ENCODE measurements around the gene FZD2.

DNA sequence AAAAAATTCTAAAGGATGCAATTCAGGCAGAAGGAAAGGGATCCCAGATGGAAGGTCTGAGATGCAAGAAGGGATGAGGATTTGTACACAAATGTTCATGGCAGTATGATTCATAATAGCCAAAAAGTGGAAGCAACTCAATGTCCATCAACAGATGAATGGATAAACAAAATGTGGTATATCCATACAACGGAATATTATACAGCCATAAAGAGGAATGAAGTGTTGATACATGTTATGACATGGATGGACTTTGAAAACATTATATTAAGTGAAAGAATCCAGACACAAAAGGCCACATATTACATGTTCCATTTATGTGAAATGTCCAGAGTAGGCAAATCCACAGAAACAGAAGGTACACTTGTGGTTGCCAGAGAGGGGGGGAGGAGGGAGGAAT lies 30.2 kb upstream of the FZD2 start:
- TF ChIP-seq, protein P1, sequence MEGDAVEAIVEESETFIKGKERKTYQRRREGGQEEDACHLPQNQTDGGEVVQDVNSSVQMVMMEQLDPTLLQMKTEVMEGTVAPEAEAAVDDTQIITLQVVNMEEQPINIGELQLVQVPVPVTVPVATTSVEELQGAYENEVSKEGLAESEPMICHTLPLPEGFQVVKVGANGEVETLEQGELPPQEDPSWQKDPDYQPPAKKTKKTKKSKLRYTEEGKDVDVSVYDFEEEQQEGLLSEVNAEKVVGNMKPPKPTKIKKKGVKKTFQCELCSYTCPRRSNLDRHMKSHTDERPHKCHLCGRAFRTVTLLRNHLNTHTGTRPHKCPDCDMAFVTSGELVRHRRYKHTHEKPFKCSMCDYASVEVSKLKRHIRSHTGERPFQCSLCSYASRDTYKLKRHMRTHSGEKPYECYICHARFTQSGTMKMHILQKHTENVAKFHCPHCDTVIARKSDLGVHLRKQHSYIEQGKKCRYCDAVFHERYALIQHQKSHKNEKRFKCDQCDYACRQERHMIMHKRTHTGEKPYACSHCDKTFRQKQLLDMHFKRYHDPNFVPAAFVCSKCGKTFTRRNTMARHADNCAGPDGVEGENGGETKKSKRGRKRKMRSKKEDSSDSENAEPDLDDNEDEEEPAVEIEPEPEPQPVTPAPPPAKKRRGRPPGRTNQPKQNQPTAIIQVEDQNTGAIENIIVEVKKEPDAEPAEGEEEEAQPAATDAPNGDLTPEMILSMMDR (IDR thresholded peaks at IDR 0.05; ENCODE audit: borderline replicate concordance, extremely low read depth, low read length, poor library complexity, severe bottlenecking), result no peak
- no peak for TF ChIP-seq EZH2 (IDR thresholded peaks at IDR 0.05; ENCODE audit: borderline replicate concordance, low read depth, low read length, severe bottlenecking)
